Measurements from ENCODE around the gene ASIC1. TPM values are rescaled to one million over a fixed set of nuclear protein-coding genes. Genes with fewer than 3 reads are reported as not detected.

ASIC1 gene
- total and polyA plus RNA-seq, 2 of the 13 experiments (the other 11 are each of a cell fraction or from before 2014, with no cell fraction given) = 0.44 to 1.5 TPM

GRCh38 chr12:50111693-50112455 lies 54.5 kb downstream of the ASIC1 start, which contains the start of gene COX14 (continued):
- TF ChIP-seq TEF (CRISPR knock-in tag; IDR thresholded peaks at IDR 0.05) (no peak), EEA1 (CRISPR knock-in tag; IDR thresholded peaks at IDR 0.05; ENCODE audit: borderline replicate concordance) (no peak), ZNF331 (CRISPR knock-in tag; IDR thresholded peaks at IDR 0.05) (peak; percentile 20; the same call in 1 of the 2 replicates), ADNP (CRISPR knock-in tag; IDR thresholded peaks at IDR 0.05) (no peak), ZNF879 (CRISPR knock-in tag; IDR thresholded peaks at IDR 0.05) (no peak), NPAS2 (CRISPR knock-in tag; IDR thresholded peaks at IDR 0.05; ENCODE audit: borderline replicate concordance) (no peak), ZNF75D (CRISPR knock-in tag; IDR thresholded peaks at IDR 0.05; ENCODE audit: borderline replicate concordance) (no peak), SMARCC2 (IDR thresholded peaks at IDR 0.05) (no peak), ZSCAN29 (CRISPR knock-in tag; conservative IDR thresholded peaks at IDR 0.05) (peak; percentile 66; the same call in 1 of the 2 replicates), TP53 (CRISPR knock-in tag; conservative IDR thresholded peaks at IDR 0.05) (no peak), ZNF556 (CRISPR knock-in tag; IDR thresholded peaks at IDR 0.05; ENCODE audit: borderline replicate concordance) (0 out of 2 replicates have a peak, but pooled peaks have one; percentile 57), AGO2 (optimal IDR thresholded peaks at IDR 0.05; ENCODE audit: low read depth, low read length) (peak; percentile 78), DMAP1 (CRISPR knock-in tag; IDR thresholded peaks at IDR 0.05) (peak; percentile 76; the same call in 1 of the 2 replicates), MTA3 (CRISPR knock-in tag; IDR thresholded peaks at IDR 0.05) (no peak), MAZ (IDR thresholded peaks at IDR 0.05; ENCODE audit: borderline replicate concordance, low read depth, low read length) (0 out of 2 replicates have a peak, but pooled peaks have one; percentile 27), MAZ (CRISPR knock-in tag; IDR thresholded peaks at IDR 0.05; ENCODE audit: low read depth) (peak; percentile 76), ZNF552 (CRISPR knock-in tag; IDR thresholded peaks at IDR 0.05; ENCODE audit: borderline replicate concordance) (no peak), HBP1 (CRISPR knock-in tag; IDR thresholded peaks at IDR 0.05; ENCODE audit: low read depth) (peak; percentile 63; the same call in 1 of the 2 replicates), RBM39 (IDR thresholded peaks at IDR 0.05; ENCODE audit: low read depth, low read length, poor library complexity, severe bottlenecking) (peak; percentile 60), ZNF441 (CRISPR knock-in tag; IDR thresholded peaks at IDR 0.05; ENCODE audit: borderline replicate concordance) (0 out of 2 replicates have a peak, but pooled peaks have one; percentile 7), ZBTB44 (CRISPR knock-in tag; IDR thresholded peaks at IDR 0.05) (no peak), ZNF224 (CRISPR knock-in tag; IDR thresholded peaks at IDR 0.05) (no peak), HMGXB4 (CRISPR knock-in tag; IDR thresholded peaks at IDR 0.05; ENCODE audit: borderline replicate concordance in 1 of 2, low read depth in 1 of 2) (peak; percentile 50 to 72; a peak in 3 of 4 replicates), ZKSCAN5 (CRISPR knock-in tag; IDR thresholded peaks at IDR 0.05) (peak; percentile 64; the same call in 1 of the 2 replicates), HIVEP1 (CRISPR knock-in tag; IDR thresholded peaks at IDR 0.05) (peak; percentile 88)

Data from HepG2 (cell line).